Stimulated activated CD8-positive, alpha-beta memory T cell treated with anti-CD3 and anti-CD28 coated beads, Interleukin-12 subunit alpha, Interleukin-12 subunit beta, amount 100 ng/mL, for 24 hours (primary cell): ENCODE data around the gene FAM98C.

ENCODE experiments used
- DNase-seq: peaks from one replicate; pipeline ENCODE4 v3.0.0-alpha.2; 2020; ENCODE audit errors: extremely low read depth

FAM98C gene

GRCh38 chr19:38455031-38455430 lies 52.1 kb downstream of the FAM98C start:
- DNase-seq = no peak

- no peak for DNase-seq
These were observed 54.3 kb downstream of the FAM98C start for GRCh38 chr19:38457202-38457601.

GRCh38 chr19:38457690-38458405 lies 55.0 kb downstream of the FAM98C start:
- DNase-seq = no peak
